ENCODE measurements around the gene UQCRQ.
"Not testable (repeated sequence)": the region's sequence is repeated elsewhere in the genome, so short reads cannot be mapped to it uniquely, and the experiment has no call there.

The UQCRQ gene

DNA sequence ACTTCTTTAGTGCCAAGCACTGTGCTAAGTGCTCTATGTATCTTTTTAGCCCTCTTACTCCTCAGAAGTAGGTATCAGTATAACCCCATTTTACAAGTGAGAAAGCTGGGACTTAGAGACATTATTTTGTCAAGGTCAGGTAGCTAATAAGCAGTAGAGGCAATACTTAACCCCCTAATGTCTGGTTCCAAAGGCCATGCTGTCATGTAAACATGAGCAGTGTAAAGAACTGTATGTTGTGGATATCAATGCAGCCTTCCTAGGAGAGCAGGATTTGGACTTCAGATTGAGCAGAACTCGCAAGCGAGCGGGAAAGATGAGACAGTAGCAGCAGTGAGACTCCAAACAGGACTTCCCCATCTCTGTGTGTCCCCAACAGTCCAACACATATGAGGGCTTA lies 32.4 kb upstream of the UQCRQ start:
- DNase-seq = no peak

DNA sequence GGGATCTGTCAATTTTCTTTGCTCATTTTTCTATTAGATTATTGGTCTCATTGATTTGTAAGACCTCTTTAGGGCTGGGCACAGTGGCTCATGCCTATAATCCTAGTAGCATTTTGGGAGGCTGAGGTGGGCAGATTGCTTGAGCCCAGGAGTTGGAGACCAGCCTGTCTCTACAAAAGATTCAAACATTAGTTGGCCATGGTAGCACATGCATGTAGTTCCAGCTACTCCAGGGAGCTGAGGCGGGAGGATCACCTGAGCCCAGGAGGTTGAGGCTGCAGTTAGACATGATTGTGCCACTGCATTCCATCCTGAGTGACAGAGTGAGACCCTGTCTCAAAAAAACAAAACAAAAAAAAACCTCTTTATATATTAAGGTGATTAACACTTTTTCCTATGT lies 29.6 kb upstream of the UQCRQ start:
- no peak for DNase-seq

DNA sequence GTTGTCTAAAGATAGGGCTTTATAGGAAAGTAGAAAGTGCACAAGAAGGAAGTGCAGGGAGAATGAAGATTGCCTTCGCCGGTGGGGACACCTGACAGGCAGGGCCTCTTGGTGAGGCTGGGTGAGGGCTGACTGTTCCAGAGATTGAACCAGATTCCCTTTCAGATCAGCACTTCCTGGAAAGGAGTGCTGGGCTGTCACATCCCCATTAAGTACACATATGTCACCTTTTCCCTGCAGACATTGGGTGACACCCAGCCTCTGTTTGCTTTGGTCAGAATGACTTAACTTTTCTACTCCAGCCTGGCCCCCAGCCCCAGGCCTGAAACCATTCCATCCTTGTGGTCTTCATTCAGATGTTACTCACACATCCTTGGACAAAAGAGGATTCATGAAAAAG lies 28.6 kb upstream of the UQCRQ start:
- DNase-seq = no peak

DNA sequence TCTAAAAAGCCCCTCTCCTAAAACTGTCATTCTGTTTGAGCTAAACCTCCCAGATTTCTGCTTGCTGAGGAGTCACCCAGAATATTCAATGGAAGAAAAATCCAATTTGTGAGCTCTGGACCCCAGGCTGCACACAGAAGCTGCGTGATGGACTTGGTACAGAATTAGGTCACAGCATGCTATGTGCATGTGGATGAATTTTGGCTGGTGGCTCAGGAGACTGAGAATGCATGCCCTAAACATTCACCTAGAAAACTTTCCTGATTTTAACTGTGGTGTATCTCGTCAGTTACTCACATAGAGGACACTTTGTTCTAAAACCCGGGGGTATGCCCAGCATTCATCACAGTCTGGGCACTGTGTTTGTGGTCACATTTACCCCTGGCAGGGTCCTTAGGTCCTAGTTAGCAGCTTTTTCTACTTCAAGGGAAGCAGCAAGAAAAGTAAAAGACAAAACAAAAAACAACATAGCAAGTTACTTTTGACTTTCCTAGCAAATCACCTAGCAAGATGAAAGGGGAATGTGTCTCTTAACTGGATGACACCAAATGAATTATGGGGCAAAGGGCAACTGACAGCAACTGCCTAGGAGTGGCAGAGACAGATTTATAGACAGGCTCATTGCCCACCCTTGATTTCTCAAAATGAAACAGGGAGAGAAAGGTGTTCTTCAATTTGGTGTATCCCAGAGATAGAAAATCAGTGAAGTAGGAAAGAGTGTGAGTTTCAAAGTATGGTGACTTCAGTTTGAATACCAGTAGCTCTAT lies 27.7 kb upstream of the UQCRQ start:
- DNase-seq = no peak

DNA sequence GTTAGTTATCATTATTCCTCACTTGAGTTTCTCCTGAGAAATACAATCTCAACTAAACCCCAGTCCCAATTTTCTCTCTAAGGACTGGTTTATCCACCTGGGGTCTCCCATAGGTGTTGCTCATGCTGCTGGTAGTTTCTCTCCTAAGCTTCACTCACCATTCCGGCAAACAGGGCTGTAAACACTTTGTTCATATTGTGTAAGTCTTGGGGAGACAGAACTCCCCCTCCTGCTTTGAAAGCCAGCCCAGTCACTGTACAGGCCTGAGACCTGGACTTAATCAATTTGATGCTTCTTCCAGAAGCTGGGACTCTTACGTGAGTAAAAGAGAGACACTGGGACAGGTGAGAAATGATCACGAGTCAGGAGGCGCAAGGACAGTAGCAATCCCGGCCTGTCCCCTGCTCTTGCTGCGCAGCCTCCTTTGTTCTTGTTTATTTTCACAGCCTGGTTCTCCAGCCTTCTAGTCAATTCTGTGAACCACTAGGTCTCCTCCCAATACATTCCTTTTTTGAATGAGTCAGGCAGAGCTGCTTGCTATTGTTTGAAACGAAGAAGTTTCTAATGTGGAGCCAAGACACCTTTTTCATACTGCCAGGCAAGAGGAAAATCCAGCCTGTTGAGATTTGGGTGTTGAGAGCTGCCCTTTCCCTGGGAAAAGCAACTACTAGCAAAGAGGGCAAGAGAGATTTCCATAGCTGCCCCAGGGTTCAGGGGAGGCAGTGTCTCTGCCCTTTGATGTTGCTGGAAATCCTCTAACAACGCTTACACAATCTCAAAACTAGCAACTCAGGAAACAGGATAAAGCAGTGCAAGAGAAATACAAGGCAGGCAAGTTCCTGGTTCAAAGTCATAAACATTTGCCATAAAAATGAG lies 26.8 kb upstream of the UQCRQ start:
- no peak for DNase-seq

DNA sequence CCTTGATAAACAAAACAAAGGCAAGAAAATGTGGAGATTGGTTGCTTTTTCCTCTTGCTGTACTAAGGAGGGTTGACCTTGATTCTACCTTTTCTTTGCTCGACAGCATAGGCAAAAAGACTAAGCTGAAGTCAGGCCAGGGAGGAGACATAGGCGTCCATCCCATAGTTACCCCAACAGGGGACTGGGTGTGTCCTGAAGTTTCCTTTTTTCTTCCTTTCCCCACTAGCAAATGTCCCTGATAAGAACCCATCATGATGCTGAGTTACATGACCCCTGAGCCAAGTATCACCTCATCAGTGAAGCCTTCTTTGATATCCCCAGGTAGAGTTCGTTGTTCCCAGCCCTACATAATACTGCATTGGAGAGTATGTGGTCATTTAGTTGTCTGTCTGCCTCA lies 26.1 kb upstream of the UQCRQ start:
- no peak for DNase-seq

DNA sequence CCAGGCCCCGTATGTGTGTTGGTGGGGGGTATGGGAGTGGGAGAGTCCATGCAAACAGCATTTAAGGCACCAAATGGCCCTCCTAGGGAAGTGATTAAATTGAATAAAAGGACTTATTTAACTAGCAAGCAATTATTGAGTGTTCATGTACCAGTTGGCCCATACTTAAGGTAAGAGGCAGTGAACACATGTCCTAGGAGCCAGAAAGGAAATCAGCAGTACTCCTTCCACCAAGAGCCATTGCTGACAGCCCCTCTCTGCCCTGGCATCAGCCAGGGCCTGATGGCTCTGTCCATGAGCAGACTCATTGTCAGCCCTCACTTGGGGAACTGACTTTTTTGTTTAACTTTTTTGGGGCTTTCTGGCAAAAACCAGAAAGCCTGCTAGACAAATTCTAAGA lies 25.5 kb upstream of the UQCRQ start:
- DNase-seq = no peak

DNA sequence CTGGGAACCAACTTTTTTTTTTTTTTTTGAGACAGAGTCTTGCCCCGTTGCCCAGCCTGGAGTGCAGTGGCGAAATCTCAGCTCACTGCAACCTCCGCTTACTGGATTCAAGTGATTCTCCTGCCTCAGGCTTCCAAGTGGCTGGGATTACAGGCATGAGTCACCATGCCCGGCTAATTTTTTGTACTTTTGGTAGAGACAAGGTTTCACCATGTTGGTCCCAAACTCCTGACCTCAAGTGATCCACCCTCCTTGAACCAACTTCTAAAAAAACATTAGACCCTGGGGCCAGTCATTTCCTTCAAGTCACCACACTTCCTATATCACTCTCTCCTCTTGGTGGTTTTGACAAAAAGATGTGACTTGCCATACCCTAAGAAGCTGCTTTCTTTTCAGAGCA lies 25.1 kb upstream of the UQCRQ start:
- DNase-seq = no peak

DNA sequence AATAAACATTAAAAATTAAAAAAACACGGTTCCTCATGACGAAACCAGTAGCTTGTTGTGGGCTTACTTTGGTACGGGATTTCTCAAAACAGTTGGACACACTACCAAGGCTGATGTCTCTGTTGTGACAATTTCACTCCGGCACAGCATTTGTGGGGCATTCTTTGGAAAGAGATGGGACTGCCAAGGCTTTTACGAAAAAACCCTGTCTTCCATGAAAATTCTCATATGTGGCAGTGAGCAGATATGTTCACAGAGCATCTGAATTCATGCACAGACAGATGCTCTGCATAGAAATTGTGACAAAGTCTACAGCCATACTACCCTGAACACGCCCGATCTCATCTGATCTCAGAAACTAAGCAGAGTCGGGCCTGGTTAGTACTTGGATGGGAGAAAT lies 18.2 kb upstream of the UQCRQ start:
- DNase-seq = no peak

DNA sequence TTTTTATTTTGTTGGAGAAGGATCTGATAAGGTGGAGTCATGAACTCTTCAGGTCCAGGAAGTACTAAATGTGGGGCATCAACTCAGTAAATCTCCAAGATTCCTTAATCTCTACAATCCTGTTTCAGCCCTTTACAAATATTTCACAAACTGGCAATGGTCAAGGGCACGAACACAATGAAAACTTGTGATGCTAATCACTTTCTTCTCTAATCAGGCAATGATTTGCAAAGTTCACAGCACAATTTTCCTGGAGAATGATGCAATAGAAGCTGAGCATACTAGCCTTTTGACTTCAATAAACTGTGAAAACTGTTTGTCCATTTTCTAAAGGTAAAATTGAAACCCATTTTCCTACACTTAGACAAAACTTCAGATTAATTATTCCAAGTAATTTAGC lies 17.1 kb upstream of the UQCRQ start:
- DNase-seq = no peak

DNA sequence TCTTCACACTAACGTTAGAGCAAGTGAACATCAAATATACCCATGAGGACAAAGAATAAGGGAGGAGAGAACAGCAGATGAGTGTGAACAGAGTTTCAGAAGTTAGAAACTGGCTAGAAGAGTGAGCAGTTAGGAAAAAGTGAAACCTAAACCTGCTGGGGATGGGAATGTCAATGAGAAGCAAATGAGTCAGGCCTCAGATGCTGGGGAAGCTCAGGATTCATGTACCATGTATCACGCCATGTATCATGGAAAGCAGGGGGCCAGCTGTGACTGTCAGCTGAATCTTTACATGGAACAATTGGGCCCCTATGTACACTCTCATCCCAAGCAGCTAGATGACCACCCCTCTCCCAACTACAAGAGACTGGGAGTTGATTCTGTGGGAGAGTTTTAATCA lies 16.4 kb upstream of the UQCRQ start:
- no peak for DNase-seq

DNA sequence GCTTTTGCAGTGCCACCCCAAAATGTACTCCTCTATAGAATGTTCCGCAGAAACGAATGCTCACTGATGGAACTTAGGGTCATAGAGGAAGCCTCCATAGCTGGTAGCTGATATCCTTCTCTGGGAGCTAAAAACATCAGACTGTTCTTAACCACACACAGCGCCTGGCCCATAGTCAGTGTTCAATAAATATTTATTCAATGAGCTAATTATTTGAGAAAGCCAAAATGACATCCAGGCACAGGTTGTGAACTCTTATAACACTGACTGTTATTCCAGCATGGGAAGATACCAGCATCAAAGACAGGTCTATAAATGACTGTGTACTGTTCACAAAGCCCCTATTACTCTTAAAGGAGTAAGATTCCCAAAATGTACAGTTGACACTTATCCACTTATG lies 13.1 kb upstream of the UQCRQ start:
- no peak for DNase-seq

DNA sequence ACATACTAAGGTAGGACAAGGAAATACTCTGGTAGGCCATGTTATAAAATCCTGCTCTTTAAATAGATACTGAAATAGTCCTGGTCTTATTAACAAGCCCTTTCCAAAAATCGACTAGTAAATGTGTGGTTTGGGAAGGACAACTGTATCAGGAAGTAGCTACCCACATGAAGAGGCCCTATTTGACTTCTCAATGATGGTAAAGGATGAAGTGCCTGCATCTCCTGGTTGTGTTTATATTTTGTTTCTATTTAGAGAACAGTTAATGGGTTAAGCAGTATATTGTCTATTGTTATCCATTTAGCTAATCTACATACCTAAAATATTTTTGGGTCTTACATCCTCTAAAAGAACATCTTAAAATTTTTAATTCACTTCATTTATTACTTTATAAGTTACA lies 12.7 kb upstream of the UQCRQ start:
- DNase-seq = peak; percentile 21

DNA sequence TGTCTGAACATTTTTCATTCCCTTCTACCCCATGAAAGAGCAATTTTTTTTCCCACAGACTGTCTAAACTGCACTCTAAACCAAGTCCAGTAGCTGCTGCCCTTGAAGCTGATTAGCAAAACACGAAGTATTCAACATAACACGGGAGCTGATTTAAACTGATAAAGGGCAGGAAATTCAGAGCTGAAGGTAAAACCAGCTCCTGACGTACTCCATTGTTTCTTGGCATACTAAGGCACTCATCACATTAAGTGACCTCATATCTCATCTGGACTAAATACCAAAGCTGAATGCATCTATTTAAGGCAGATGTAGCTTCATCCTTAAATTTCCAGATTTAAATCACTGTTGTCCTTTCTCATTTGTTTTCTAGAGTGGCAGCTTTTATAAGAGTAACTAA lies 12.1 kb upstream of the UQCRQ start:
- no peak for DNase-seq

DNA sequence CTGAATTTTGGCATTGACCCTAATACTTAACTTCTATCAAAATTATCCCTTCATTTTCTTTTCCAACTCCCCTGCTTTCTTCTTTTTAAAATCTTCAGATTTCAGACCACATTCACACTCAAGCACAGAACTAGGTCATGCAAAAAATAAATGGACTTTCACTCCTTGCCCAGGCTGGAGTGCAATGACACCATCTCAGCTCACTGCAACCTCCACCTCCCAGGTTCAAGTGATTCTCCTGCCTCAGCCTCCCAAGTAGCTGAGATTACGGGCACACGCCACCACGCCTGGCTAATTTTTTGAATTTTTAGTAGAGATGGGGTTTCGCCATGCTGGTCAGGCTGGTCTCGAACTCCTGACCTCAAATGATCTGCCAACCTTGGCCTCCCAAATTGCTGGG lies 11.4 kb upstream of the UQCRQ start:
- DNase-seq = not testable (repeated sequence)

DNA sequence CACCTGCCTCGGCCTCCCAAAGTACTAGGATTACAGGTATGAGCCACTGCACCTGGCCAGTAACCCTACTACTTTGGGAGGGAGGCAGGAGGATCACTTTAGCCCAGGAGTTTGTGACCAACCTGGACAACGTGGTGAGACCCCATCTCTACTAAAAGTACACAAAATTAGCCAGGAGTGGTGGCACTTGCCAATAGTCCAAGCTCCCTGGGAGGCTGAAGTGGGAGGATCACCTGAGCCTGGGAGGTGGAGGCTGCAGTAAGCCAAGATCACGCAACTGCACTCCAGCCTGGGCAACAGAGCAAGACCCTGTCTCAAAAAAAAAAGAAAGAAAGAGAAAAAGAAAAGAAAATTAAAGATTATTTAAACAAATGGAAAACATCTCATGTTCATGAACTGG lies 10.4 kb upstream of the UQCRQ start:
- no peak for DNase-seq

DNA sequence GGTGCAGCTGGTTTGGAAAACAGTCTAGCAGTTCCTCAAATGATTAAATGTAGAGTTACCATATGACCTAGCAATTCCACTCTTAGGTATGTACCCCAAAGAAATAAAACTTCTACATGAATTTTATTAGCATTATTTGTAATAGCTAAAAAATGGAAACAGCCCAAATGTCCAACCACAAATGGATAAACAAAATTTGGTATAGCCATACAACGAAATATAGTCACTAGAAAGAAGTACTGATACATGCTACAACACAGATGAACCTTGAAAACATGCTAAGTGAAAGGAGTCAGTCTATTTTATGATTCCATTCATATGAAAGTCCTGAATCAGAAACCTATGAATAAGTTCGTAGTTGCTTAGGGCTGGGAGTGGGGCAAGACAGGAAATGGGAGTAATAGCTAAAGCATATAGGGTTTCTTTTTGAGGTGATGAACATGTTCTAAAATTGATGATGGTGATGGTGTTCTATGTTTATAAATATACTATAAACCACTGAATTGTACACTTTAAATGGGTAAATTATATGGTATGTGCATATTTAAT lies 6.5 kb upstream of the UQCRQ start:
- no peak for DNase-seq

DNA sequence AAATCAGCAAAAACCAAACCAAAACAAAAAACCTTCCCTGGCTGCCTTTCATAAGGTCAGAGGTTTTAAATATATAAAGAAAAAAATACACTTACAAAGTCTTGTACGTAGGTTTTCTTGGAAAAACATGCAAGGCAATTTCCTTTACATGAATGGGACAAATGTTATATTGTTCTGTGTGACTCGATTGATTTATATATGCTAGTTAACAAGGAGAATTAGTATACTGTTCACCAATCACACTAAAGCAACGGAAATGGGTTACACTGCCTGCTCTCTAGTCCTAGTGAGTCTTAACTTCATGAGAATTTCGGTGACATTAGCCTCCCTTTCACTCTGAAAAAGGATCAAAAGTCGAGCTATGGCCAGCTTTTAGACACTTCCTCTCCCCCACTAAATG lies 5.7 kb upstream of the UQCRQ start:
- DNase-seq = no peak

DNA sequence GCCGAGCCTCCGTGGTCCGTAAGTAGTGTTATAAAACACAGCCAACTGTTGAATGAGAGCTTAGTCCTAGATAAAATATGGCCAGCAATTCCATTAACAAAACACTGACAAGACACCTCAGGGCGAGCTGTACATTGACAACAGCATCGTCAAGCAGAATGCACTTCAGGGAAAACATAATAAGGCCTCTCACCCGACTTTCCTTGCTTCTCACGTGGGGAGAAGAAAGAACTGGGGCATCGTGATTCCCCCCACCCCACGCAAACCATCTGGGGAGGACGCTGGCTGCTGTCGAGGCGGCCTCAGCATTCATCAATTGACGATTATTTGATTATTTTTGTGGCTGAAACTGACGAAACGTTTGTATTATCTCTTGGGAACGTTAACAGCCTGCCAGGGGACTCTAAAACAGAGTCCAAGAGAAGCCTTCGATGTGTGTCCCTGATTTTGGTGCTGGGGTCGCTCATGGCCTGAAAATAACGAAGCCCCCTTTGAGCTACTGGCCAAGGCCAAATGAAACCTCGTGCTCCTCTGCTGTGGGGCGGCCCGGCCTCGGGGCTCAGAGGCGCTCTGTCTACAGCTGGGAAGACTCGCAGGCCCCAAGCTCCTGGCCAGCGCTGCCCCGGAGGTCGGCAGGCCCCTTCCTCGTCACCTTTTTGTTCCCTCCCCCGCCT lies 637 bp upstream of the UQCRQ start:
- DNase-seq = no peak

DNA sequence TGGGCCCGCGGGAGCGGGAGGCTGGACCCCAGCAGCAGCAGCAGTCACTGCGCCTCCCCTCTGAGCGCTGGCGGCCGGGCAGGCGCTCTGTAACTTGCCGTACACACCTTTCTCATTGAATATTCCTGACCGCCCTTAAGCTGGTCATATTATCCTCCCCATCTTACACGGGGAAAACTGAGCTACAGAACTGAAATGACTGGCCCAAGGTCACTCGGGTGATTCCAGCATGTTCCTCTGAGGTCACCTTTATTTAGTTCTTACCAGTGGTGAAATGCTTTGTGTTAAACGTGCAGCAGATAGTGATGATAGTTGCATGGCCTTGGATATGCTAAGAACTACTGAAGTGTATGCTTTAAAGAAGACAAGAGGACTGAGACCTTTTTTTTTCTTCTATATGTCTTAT lies 607 bp downstream of the UQCRQ start:
- no peak for DNase-seq

DNA sequence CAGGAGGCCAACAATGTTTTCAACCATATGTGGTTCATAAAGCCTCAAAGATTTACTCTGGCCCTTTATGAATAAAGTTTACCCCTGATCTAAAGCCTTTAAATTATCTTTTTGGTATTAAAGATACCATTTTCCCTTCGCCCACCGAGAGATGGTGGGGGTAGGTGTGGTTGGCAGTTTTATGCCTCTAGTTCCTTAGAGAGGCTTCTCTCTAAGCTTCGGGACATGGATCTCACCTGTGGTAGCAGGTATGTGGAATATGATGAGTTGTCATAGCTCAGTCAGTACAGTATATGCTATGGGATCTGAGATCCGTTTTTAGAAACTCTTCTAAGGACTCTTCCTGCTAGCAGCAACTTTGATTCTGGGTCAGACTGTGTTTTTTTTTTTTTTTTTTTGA lies 2.3 kb downstream of the UQCRQ start:
- DNase-seq = no peak

DNA sequence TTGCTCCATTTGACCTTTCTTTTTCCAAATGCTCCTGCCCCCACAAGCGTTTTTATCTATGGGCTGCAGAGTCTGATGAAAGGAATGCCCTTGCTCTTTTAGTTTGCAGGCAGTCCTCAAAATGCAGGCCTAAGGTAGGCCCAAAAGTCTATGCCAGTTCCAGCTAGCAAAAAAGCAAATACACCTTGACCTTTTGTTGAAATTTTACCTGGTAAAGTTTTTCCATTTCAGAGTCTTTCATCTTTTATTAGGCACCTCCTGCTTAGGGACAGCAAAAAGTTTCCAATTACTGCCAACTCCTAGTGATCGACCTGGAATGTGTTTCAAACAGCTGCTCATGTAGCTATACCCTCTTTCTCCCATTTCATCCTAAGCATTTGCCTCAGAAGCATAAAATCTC lies 4.4 kb downstream of the UQCRQ start:
- no peak for DNase-seq

DNA sequence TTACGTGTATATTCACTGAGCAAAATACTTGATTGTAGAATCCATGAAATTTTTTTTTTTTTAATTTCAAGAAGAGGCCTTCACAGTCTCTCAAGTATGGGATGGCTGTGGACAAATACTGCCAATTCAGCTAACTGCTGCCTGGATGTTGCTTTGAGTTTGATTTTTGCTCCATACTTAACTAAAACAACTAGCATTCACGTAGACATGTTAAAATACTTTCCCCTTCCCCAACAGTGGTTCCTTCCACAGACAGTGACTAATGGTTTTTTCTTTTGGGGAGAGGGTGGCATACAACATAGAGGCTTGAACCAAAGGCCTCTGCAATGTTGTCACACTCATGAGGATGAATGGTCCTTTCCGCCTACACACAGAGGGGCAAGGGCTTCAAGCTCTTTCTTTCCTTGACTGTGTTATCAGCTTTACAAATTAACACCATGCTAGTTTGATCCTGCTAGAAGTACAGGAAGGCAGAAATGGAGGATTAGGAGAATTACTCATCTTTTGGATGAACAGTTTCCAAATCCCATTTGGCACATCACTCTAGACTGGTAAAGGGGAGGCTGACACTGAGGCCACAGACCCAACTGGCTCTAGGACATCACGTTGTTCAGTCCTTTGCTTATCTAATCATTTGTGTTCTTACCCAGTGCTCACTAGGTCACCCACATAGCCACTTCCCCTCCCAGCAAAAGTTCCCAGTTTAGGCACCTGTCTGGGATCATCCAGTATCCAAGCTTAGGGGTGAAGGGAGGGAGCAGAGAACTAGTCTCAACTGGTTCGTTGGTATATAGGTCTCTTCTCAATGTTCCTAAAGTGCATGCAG lies 5.2 kb downstream of the UQCRQ start:
- no peak for DNase-seq

Measured in NCI-H2029 treated with DMSO at 0.1 percent for 48 hours (cell line).